Bronchial epithelial cell (primary cell): ENCODE measurements around the gene CRTAC1. TPM values are rescaled to one million over a fixed set of nuclear protein-coding genes. Genes with fewer than 3 reads are reported as not detected.
"Not testable (repeated sequence)": the region's sequence is repeated elsewhere in the genome, so short reads cannot be mapped to it uniquely, and the experiment has no call there.

Source experiments
- DNase-seq: peaks from one replicate; pipeline ENCODE4 v3.0.0-alpha.2; 2010; ENCODE audit warnings: low read depth
- FAIRE-seq: peaks from 2 replicates; lab custom pipeline; 2011; peaks lifted over from hg19 to GRCh38; lab: Jason Lieb, UNC
- H3K27me3 ChIP-seq: 2 replicates; pipeline ENCODE4 v1.5.1; 2011; ENCODE audit warnings: low read length; ENCODE audit not compliant: control insufficient read depth, insufficient read depth
- H3K36me3 ChIP-seq: 2 replicates; pipeline ENCODE4 v1.5.1; 2011; ENCODE audit warnings: low read length; ENCODE audit not compliant: control insufficient read depth, insufficient read depth
- H3K4me3 ChIP-seq: 2 replicates; pipeline ENCODE4 v1.5.1; 2011; ENCODE audit warnings: mild to moderate bottlenecking, low read depth, low read length, control low read depth
- CTCF ChIP-seq: IDR thresholded peaks from 2 replicates; pipeline ENCODE4 v1.5.1; 2011; ENCODE audit warnings: mild to moderate bottlenecking, moderate library complexity, low read length, control low read depth, inconsistent platforms; ENCODE audit not compliant: insufficient read depth, severe bottlenecking
- total RNA-seq: library from RNA; depleted of rRNA; stranded (reverse); fragments of >200 nt; gene quantifications from 2 replicates; pipeline ENCODE4 v1.2.1, GENCODE V29; 2014

The CRTAC1 gene
- total RNA-seq, 1 donor from 2014 or later: not detected

GRCh38 chr10:97844678-97845077, 185.7 kb downstream of the CRTAC1 start:
- Histone ChIP-seq H3K36me3 (no peaks in the 10 kb centered on the region), H3K4me3 (no peak overlapping the region), H3K27me3 (peaks cover 6% of the 10 kb centered on the region)
- FAIRE-seq (no peak), DNase-seq (no peak)
- TF ChIP-seq CTCF: no peak

GRCh38 chr10:97843972-97844371, 186.4 kb downstream of the CRTAC1 start:
- DNase-seq, H3K4me3 ChIP-seq, H3K27me3 ChIP-seq, H3K36me3 ChIP-seq, FAIRE-seq: not testable (repeated sequence)

GRCh38 chr10:97843281-97843671, 187.1 kb downstream of the CRTAC1 start:
- H3K4me3 ChIP-seq: no peak overlapping the region
- FAIRE-seq (no peak), DNase-seq (no peak)
- no peaks in the 10 kb centered on the region for H3K36me3 ChIP-seq
- no peak for TF ChIP-seq CTCF
- H3K27me3 ChIP-seq: peaks cover 6% of the 10 kb centered on the region

- no peak for FAIRE-seq
- no peaks in the 10 kb centered on the region for H3K36me3 ChIP-seq
- H3K27me3 ChIP-seq: peaks cover 10% of the 10 kb centered on the region
- TF ChIP-seq CTCF: no peak
- no peak for DNase-seq
- H3K4me3 ChIP-seq: no peak overlapping the region
Measured at GRCh38 chr10:97842656-97843280, 187.7 kb downstream of the CRTAC1 start.

GRCh38 chr10:97842114-97842513, 188.3 kb downstream of the CRTAC1 start:
- H3K27me3 ChIP-seq: peaks cover 10% of the 10 kb centered on the region
- H3K36me3 ChIP-seq, H3K4me3 ChIP-seq, FAIRE-seq, DNase-seq: not testable (repeated sequence)

- not testable (repeated sequence) for FAIRE-seq, H3K36me3 ChIP-seq, H3K4me3 ChIP-seq, DNase-seq
- peaks cover 10% of the 10 kb centered on the region for H3K27me3 ChIP-seq
Measured at GRCh38 chr10:97841166-97841565, 189.3 kb downstream of the CRTAC1 start.

- DNase-seq (no peak), FAIRE-seq (no peak)
- no peak for TF ChIP-seq CTCF
Measured at GRCh38 chr10:97838091-97838490, 192.3 kb downstream of the CRTAC1 start.

More at GRCh38 chr10:97838091-97838490, 192.3 kb downstream of the CRTAC1 start:
- H3K36me3 ChIP-seq: no peaks in the 10 kb centered on the region
- peaks cover 7% of the 10 kb centered on the region for H3K27me3 ChIP-seq
- H3K4me3 ChIP-seq: no peak overlapping the region
